ACC112 (cell line): ENCODE measurements around the gene RAB7A.
"Not testable (repeated sequence)": the region's sequence is repeated elsewhere in the genome, so short reads cannot be mapped to it uniquely, and the experiment has no call there.

Source experiments
- H2AFZ ChIP-seq: fragments of 200-600 bp; sonication (generic); one replicate; pipeline ENCODE4 v1.6.0; 2017; ENCODE audit warnings: antibody characterized with exemption, low read length; ENCODE audit not compliant: unreplicated experiment
- H3K27ac ChIP-seq: fragments of 200-600 bp; sonication (generic); 2 replicates; pipeline ENCODE4 v1.5.1; 2014; ENCODE audit warnings: low read depth, mild to moderate bottlenecking, antibody characterized with exemption, low read length, moderate library complexity
- H3K27me3 ChIP-seq: fragments of 200-600 bp; sonication (generic); 2 replicates; pipeline ENCODE4 v1.6.1; 2014; ENCODE audit warnings: mild to moderate bottlenecking, antibody characterized with exemption, low read length, moderate library complexity, mixed read lengths; ENCODE audit not compliant: insufficient read depth
- H3K36me3 ChIP-seq: fragments of 200-600 bp; sonication (generic); 2 replicates; pipeline ENCODE4 v1.6.1; 2016; ENCODE audit warnings: mild to moderate bottlenecking, antibody characterized with exemption, low read length, moderate library complexity, mixed read lengths; ENCODE audit not compliant: insufficient read depth
- H3K4me1 ChIP-seq: fragments of 200-600 bp; sonication (generic); one replicate; pipeline ENCODE4 v1.6.1; 2016; ENCODE audit warnings: low read length, mixed read lengths; ENCODE audit not compliant: insufficient read depth, unreplicated experiment, control insufficient read depth
- H3K4me3 ChIP-seq: fragments of 200-600 bp; sonication (generic); 2 replicates; pipeline ENCODE4 v1.5.1; 2014; ENCODE audit warnings: mild to moderate bottlenecking, low read depth, low read length
- H3K79me2 ChIP-seq: fragments of 200-600 bp; sonication (generic); one replicate; pipeline ENCODE4 v1.6.0; 2016; ENCODE audit warnings: low read length; ENCODE audit not compliant: control insufficient read depth, unreplicated experiment, insufficient read depth

Gene RAB7A

DNA sequence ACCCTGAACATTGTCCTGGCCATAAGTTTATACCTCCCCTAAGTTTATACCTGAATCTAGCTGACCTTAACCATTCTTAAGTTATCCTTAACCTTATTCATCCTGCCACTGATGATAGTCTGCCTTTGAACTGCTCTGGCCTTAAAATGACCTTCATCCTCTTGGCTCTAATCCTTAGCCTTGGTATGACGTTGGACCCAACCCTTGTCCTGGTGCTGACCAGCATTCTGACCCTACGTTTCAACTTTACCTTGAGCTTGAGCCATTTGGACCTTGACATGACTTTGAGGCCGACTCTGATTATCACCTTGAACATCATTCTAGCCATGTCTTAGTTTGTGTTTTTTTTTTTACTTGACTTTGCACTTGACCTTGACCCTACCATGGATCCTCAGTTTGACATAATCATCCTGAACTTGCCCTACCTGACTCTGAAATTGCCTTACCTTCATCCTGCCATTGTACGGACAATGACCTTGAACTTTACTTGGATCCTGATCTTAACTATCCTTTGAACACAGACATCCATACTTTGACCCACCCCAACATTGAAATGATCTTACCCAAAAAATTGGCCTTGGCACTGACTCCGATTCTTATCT, 92.3 kb downstream of the RAB7A start:
- Histone ChIP-seq H3K36me3 (peaks cover 41% of the 10 kb centered on the region), H2AFZ (no peak overlapping the region), H3K27ac (no peak overlapping the region)

GRCh38 chr3:128820252-128820839, 94.4 kb downstream of the RAB7A start:
- no peak overlapping the region for H2AFZ ChIP-seq
- H3K36me3 ChIP-seq = peaks cover 28% of the 10 kb centered on the region; the same call in 1 of the 2 replicates
- no peak overlapping the region for H3K27ac ChIP-seq
- no peak overlapping the region for H3K4me3 ChIP-seq
- no peaks in the 10 kb centered on the region for H3K27me3 ChIP-seq
- H3K79me2 ChIP-seq = peaks cover 3% of the 10 kb centered on the region
- H3K4me1 ChIP-seq = peaks cover 2% of the 10 kb centered on the region

More for the DNA sequence above, 92.3 kb downstream of the RAB7A start:
- Histone ChIP-seq H3K4me1 (peaks cover 2% of the 10 kb centered on the region), H3K4me3 (no peak overlapping the region), H3K79me2 (peaks cover 3% of the 10 kb centered on the region), H3K27me3 (no peaks in the 10 kb centered on the region)

GRCh38 chr3:128823008-128823407, 97.0 kb downstream of the RAB7A start:
- no peak overlapping the region for H2AFZ ChIP-seq
- H3K27me3 ChIP-seq = no peaks in the 10 kb centered on the region
- H3K36me3 ChIP-seq = peaks cover 11% of the 10 kb centered on the region; the same call in 1 of the 2 replicates
- H3K79me2 ChIP-seq = no peaks in the 10 kb centered on the region
- no peak overlapping the region for H3K27ac ChIP-seq
- no peak overlapping the region for H3K4me3 ChIP-seq
- peaks cover 2% of the 10 kb centered on the region for H3K4me1 ChIP-seq

GRCh38 chr3:128823631-128824030, 97.6 kb downstream of the RAB7A start:
- Histone ChIP-seq H3K27ac (no peak overlapping the region), H3K4me3 (no peak overlapping the region), H3K27me3 (no peaks in the 10 kb centered on the region), H3K4me1 (peaks cover 2% of the 10 kb centered on the region), H3K36me3 (peaks cover 8% of the 10 kb centered on the region; the same call in 1 of the 2 replicates), H3K79me2 (no peaks in the 10 kb centered on the region), H2AFZ (no peak overlapping the region)

- Histone ChIP-seq H2AFZ (no peak overlapping the region), H3K79me2 (no peaks in the 10 kb centered on the region), H3K4me1 (peaks cover 2% of the 10 kb centered on the region), H3K4me3 (no peak overlapping the region), H3K36me3 (peaks cover 1% of the 10 kb centered on the region; the same call in 1 of the 2 replicates), H3K27ac (no peak overlapping the region), H3K27me3 (no peaks in the 10 kb centered on the region)
Measured at GRCh38 chr3:128824132-128824850, 98.3 kb downstream of the RAB7A start.

DNA sequence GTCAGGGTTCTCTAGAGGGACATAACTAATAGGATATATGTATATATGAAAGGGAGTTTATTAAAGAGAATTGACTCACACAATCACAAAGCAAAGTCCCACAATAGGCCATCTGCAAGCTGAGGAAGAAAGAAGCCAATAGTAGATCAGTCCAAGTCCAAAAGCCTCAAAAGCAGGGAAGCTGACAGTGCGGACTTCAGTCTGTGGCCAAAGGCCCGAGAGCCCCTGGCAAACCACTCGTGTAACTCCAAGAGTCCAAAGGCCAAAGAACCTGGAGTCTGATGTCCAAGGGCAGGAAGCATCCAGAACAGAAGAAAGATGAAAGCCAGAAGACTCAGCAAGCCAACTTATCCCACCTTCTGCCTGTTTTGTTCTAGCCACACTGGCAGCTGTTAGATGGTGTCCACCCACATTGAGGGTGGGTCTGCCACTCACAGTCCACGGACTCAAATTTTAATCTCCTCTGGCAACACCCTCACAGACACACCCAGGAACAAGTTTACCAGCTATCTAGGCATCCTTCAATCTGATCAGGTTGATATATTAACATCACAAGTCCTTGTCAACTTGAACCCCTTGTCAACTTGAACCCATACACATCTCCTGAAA, 99.2 kb downstream of the RAB7A start:
- Histone ChIP-seq H3K27me3 (no peaks in the 10 kb centered on the region), H3K36me3 (no peaks in the 10 kb centered on the region), H3K27ac (no peak overlapping the region), H3K4me3 (no peak overlapping the region), H2AFZ (no peak overlapping the region), H3K4me1 (peaks cover 2% of the 10 kb centered on the region), H3K79me2 (no peaks in the 10 kb centered on the region)

DNA sequence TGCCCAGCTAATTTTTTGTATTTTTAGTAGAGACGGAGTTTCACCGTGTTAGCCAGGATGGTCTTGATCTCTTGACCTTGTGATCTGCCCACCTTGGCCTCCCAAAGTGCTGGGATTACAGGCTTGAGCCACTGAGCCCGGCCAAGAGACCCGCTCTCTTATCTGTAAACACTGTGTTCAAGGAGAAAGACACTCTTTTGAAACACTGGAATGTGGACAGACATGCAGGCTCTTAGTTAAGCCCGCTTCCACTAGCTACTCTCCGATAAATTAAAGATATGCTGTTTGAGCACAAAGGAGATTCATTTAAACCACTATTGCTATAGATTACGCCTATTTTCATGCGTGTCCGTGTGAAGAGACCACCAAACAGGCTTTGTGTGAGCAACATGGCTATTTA, 103.1 kb downstream of the RAB7A start:
- H3K4me1 ChIP-seq, H3K36me3 ChIP-seq, H3K27me3 ChIP-seq, H2AFZ ChIP-seq, H3K27ac ChIP-seq, H3K4me3 ChIP-seq, H3K79me2 ChIP-seq: not testable (repeated sequence)

DNA sequence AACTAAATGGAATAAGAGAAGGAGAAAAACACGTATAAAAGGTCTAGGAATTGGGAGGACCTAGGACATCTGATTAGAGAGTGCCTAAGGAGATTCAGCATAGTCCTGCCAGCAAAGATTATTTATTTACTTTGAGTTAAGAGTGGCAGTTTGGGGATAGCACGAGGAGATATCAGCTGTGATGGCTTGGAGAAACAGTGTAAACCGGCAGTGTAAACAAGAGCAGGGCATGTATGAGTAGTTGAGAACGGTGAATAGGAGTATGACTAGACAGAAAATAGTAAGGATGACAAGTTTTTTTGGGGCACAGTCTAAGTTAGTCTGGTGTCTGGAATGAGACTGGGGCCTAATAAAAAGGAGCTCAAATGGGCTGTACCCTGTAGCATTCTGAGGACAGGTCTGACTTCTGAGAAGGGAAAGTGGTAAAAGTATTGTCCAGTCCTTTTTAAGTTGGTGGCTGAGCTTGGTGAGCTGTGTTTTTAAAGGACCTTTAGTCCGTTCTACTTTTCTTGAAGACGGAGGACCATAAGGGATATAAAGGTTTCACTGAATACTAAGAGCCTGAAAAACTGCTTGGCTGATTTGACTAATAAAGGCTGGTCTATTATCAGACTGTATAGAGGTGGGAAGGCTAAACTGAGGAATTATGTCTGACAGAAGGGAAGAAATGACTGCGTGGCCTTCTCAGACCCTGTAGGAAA, 104.1 kb downstream of the RAB7A start:
- H2AFZ ChIP-seq, H3K27me3 ChIP-seq, H3K4me3 ChIP-seq, H3K36me3 ChIP-seq, H3K4me1 ChIP-seq, H3K27ac ChIP-seq, H3K79me2 ChIP-seq: not testable (repeated sequence)

DNA sequence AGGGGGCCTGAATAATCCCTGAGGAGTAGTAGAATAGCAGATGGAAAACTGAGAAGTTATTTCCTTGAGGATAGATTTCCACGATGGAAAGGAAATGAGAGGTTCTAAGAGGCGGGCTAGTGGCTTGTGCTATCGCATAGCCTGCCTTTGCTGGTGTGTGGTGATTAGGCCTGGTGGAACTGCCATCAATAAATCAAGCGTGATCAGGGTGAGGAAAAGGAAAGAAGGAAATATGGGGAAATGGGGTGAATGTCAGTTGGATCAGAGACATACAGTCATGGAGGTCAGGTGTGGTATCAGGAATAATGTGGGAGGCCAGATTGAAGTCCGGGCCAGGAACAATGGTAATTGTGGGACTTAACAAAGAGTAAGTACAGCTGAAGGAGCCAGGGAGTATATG, 104.8 kb downstream of the RAB7A start:
- H3K4me3 ChIP-seq, H2AFZ ChIP-seq, H3K27me3 ChIP-seq, H3K79me2 ChIP-seq, H3K4me1 ChIP-seq, H3K27ac ChIP-seq, H3K36me3 ChIP-seq: not testable (repeated sequence)

DNA sequence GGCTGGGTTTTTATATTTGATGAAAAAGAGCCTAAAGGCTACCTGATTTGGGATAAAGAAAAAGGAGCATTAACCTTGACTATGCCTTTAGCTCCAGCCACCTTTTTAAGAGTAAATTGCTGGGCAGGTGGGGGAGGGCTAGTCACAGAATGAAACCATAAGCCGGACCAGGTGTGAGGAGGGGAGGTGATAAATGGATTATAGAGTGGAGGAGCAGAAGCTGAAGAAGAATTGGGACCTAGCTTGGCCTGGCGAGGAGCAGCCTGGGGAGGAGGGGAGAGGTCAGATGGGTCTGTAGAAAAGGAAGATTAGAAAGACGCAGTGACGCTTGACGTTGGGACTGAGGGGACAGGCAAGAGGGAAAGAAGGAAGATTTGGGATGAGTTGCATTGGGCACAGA, 107.0 kb downstream of the RAB7A start:
- H3K27ac ChIP-seq, H3K4me1 ChIP-seq, H3K36me3 ChIP-seq, H3K27me3 ChIP-seq, H2AFZ ChIP-seq, H3K4me3 ChIP-seq, H3K79me2 ChIP-seq: not testable (repeated sequence)
